GM12874 (cell line): Measurements from ENCODE around the gene UVRAG.

Experiments
- CTCF ChIP-seq: IDR thresholded peaks from 2 replicates; pipeline ENCODE4 v1.5.1; 2011; ENCODE audit warnings: low read depth, mild to moderate bottlenecking, control low read depth, low read length, moderate library complexity; ENCODE audit not compliant: insufficient read depth

Gene UVRAG

GRCh38 chr11:75801362-75802020 lies 13.5 kb upstream of the UVRAG start:
- TF ChIP-seq CTCF, result no peak

- TF ChIP-seq CTCF, result no peak
These were observed 12.7 kb upstream of the UVRAG start for GRCh38 chr11:75802021-75802912.

- TF ChIP-seq CTCF, result peak; percentile 89
These were observed 11.8 kb upstream of the UVRAG start for GRCh38 chr11:75802913-75803820.

DNA sequence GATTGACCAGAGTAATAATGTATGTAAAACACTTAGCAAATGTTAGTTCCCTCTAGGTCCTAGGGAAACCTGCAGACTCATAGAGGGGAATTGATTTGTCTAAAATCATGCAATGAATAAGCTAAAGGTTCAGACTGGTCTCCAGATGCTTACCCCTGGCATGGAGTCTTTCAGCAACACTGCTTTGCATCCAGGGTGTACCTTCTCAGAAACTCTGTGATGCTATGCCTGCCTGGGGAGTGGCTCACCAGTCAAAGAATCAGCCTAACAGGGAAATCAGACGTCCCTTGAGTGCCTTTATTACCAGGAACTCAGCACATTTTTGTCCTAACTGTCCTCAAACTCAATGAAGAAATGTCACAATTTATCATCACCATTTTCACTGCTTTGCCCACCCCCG lies 5.9 kb upstream of the UVRAG start:
- TF ChIP-seq CTCF, result no peak

- TF ChIP-seq CTCF, result no peak
These were observed 5.0 kb upstream of the UVRAG start for GRCh38 chr11:75809991-75810390.

DNA sequence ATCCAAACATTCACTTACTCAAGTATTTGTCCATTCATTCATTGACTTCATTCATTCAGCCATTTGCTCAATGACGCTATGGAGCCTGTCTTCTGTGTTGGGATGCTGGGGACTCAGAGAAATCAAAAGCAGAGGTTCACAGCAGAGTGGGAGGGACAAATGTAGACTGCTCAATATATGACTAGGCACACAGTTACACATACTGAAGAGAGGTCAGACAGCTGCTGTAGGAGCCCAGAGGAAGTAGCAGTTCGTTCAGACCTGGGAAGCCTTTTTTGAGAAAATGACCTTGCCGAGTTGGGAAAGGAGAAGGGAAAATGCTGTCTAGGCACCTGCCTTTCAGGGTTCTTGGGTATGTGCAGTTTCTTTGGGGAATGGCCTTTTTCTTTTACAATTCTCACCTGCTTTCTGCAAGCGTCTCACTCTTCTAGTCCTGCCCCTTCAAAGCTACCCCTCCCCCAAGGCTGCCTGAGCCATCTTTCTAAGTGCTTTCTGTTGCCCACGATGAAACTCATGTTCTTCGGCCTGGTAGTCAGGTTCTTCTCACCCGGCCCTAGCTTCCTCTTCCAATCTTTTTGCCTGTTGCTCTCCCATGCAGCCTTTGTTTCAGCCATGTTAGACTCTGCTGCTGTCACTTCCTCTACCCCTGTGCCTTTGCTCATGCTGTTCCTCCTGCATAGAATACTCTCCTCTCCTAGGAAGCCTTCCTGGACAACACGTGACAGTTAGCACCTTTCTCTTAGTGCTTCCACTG lies 4.2 kb upstream of the UVRAG start:
- TF ChIP-seq CTCF, result no peak
